ENCODE results near the gene TP53RK. TPM values are rescaled to one million over a fixed set of nuclear protein-coding genes. Genes with fewer than 3 reads are reported as not detected.
"Not testable (repeated sequence)": the region's sequence is repeated elsewhere in the genome, so short reads cannot be mapped to it uniquely, and the experiment has no call there.

TP53RK gene
- total RNA-seq, 1 donor from 2014 or later: 15.9 TPM

DNA sequence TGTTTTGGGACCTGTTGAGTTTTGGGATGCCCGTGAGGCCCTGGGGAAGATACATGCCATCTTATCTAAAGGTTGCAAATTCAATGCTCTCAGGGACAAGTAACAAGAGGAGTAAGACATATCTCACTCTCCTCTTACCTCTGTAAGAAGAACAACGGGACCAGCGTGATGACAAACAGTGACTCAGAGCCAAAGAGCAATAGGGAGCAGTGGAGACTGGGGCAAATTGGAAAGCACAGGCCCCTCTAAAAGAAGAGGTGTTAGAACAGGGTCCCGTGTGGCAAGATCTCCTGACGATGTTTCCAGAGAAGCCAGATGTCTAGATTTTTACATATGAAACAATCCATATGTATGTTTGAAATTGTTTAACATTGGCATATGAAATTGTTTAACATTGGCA is 11.6 kb downstream of the TP53RK start:
- Mint-ChIP-seq H3K4me3 (no peak overlapping the region), H3K9me3 (peaks cover 3% of the 10 kb centered on the region), H3K27me3 (ENCODE audit: insufficient read depth, low read depth) (peaks cover 5% of the 10 kb centered on the region), H3K27ac (no peak overlapping the region), H3K36me3 (peaks cover 11% of the 10 kb centered on the region), H3K4me1 (peaks cover 35% of the 10 kb centered on the region)
- Histone ChIP-seq H3F3A (ENCODE audit: low read depth) (peaks cover 5% of the 10 kb centered on the region), H3K4me1 (peaks cover 16% of the 10 kb centered on the region), H3K4me3 (no peak overlapping the region), H3K9ac (no peak overlapping the region), H4K20me1 (ENCODE audit: low read depth) (peaks cover 5% of the 10 kb centered on the region), H3K27me3 (no peaks in the 10 kb centered on the region), H3K9me3 (ENCODE audit: low read depth) (no peaks in the 10 kb centered on the region), H3K27ac (no peak overlapping the region), H2AFZ (replicated peaks) (no peak overlapping the region), H3K36me3 (no peaks in the 10 kb centered on the region), H3K4me2 (no peak overlapping the region), H3K79me2 (ENCODE audit: low read depth) (peaks cover 12% of the 10 kb centered on the region)
- TF ChIP-seq, protein P1, sequence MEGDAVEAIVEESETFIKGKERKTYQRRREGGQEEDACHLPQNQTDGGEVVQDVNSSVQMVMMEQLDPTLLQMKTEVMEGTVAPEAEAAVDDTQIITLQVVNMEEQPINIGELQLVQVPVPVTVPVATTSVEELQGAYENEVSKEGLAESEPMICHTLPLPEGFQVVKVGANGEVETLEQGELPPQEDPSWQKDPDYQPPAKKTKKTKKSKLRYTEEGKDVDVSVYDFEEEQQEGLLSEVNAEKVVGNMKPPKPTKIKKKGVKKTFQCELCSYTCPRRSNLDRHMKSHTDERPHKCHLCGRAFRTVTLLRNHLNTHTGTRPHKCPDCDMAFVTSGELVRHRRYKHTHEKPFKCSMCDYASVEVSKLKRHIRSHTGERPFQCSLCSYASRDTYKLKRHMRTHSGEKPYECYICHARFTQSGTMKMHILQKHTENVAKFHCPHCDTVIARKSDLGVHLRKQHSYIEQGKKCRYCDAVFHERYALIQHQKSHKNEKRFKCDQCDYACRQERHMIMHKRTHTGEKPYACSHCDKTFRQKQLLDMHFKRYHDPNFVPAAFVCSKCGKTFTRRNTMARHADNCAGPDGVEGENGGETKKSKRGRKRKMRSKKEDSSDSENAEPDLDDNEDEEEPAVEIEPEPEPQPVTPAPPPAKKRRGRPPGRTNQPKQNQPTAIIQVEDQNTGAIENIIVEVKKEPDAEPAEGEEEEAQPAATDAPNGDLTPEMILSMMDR (IDR thresholded peaks at IDR 0.05): no peak
- TF ChIP-seq EZH2 (IDR thresholded peaks at IDR 0.05) (no peak), EZH2phosphoT487 (IDR thresholded peaks at IDR 0.05) (no peak)
- DNase-seq (ENCODE audit: low spot score): no peak

DNA sequence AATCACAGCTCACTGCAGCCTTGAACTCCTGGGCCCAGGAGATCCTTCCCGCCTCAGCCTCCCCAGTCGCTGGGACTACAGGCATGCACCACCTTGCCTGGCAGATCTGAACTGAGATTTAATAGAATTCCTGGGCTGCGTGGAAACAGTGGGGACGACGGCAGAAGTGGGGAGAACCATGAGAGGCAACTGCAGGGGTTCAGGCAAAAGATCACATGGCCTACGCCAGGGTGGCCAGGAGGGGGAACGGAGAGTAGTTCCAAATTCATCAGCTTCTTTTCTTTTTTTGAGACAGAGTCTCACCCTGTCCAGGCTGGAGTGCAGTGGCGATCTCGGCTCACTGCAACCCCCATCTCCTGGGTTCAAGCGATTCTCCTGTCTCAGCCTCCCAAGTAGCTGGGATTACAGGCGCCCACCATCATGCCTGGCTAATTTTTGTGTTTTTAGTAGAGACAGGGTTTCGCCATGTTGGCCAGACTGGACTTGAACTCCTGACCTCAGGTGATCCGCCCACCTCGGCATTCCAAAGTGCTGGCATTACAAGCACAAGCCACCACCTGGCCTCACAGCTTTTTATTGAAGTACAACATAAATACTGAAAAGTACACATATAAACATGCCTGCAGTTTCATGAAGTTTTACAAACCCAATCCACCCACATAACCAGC is 12.5 kb downstream of the TP53RK start:
- H3F3A ChIP-seq (ENCODE audit: low read depth); H3K9ac ChIP-seq; H3K36me3 ChIP-seq; H3K27me3 ChIP-seq; DNase-seq (ENCODE audit: low spot score); H3K79me2 ChIP-seq (ENCODE audit: low read depth); H3K9me3 ChIP-seq (ENCODE audit: low read depth); H3K27ac Mint-ChIP-seq; H3K4me2 ChIP-seq; H4K20me1 ChIP-seq (ENCODE audit: low read depth); H3K27ac ChIP-seq; H3K27me3 Mint-ChIP-seq (ENCODE audit: insufficient read depth, low read depth); H2AFZ ChIP-seq (replicated peaks); H3K4me3 Mint-ChIP-seq; H3K4me3 ChIP-seq; H3K9me3 Mint-ChIP-seq: not testable (repeated sequence)
- H3K4me1 Mint-ChIP-seq: peaks cover 31% of the 10 kb centered on the region
- peaks cover 12% of the 10 kb centered on the region for H3K36me3 Mint-ChIP-seq
- H3K4me1 ChIP-seq: peaks cover 10% of the 10 kb centered on the region

DNA sequence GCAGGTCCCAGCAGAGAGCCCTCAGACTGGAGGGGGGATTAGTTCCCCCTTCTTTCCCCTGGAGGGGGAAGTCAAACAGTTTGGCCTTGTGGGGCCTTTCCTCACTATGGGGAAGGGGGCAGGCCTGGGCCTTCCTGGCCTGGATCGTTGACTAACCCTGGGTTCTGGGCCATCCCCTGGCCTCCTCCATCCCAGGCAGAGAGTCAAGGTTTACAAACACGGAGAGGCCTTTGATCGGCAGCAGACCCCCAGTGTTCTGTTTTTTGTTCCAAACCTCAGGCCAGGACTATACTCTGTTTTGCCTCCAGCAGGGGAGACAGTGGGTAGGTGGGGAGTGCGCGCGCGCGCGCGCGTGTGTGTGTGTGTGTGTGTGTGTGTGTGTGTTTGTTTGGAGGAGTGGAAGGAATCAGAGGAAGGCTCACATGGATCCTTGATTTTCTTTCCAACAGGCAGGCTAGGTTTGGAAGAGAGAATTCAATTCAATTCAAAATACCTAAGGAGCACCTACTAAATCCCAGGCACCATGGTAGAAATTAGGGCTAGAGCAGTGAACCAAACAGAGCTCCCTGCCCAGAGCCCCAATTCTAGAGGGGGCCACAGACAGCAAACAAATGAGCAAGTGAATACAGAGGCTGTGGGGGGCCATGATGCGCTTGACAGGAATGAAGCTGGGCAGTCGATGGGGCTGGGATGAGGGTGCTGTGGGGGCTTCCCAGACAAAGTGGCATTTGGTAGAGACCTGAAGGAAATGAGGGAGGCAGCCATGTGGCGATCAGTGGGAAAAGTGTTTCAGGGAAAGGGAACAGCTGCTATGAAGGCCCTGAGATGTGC is 14.8 kb downstream of the TP53RK start:
- Histone ChIP-seq H2AFZ (replicated peaks) (no peak overlapping the region), H3K27ac (no peak overlapping the region), H3K27me3 (no peaks in the 10 kb centered on the region), H3K4me1 (peaks cover 10% of the 10 kb centered on the region), H3F3A (ENCODE audit: low read depth) (peaks cover 5% of the 10 kb centered on the region), H3K4me2 (peak overlapping the region; percentile 28), H3K4me3 (no peak overlapping the region), H4K20me1 (ENCODE audit: low read depth) (no peaks in the 10 kb centered on the region), H3K9me3 (ENCODE audit: low read depth) (no peaks in the 10 kb centered on the region), H3K9ac (no peak overlapping the region), H3K79me2 (ENCODE audit: low read depth) (no peaks in the 10 kb centered on the region), H3K36me3 (no peaks in the 10 kb centered on the region)
- peaks cover 19% of the 10 kb centered on the region for H3K36me3 Mint-ChIP-seq
- H3K9me3 Mint-ChIP-seq: peaks cover 17% of the 10 kb centered on the region
- peaks cover 24% of the 10 kb centered on the region for H3K4me1 Mint-ChIP-seq
- TF ChIP-seq, protein P1 (IDR thresholded peaks at IDR 0.05): no peak
- no peak for TF ChIP-seq EZH2 (IDR thresholded peaks at IDR 0.05)
- TF ChIP-seq EZH2phosphoT487 (IDR thresholded peaks at IDR 0.05): no peak
- peak overlapping the region; percentile 97 for H3K27ac Mint-ChIP-seq
- peak overlapping the region; percentile 5 for H3K4me3 Mint-ChIP-seq
- peak; percentile 49 for DNase-seq (ENCODE audit: low spot score)
- H3K27me3 Mint-ChIP-seq (ENCODE audit: insufficient read depth, low read depth): peaks cover 6% of the 10 kb centered on the region

Measured in neural progenitor cell (in vitro differentiated cells).